Middle frontal gyrus (tissue), 1 donor: ENCODE measurements around the gene CD300A.
"Not testable (repeated sequence)": the region's sequence is repeated elsewhere in the genome, so short reads cannot be mapped to it uniquely, and the experiment has no call there.

Source experiments
- DNase-seq: peaks from one replicate; pipeline ENCODE4 v3.0.0-alpha.2; 2015; ENCODE audit warnings: low spot score; ENCODE audit errors: extremely low spot score

CD300A gene

GRCh38 chr17:74518413-74518981 lies 52.1 kb downstream of the CD300A start:
- DNase-seq = not testable (repeated sequence)

GRCh38 chr17:74520016-74520434 lies 53.6 kb downstream of the CD300A start:
- DNase-seq = no peak

GRCh38 chr17:74520790-74521480 lies 54.5 kb downstream of the CD300A start:
- DNase-seq = no peak

- DNase-seq = no peak
Observed at GRCh38 chr17:74521701-74522201, 55.3 kb downstream of the CD300A start.

- no peak for DNase-seq
Observed at GRCh38 chr17:74522381-74523105, 56.1 kb downstream of the CD300A start.

GRCh38 chr17:74523308-74523707 lies 56.9 kb downstream of the CD300A start:
- no peak for DNase-seq

- DNase-seq = no peak
Observed at GRCh38 chr17:74524653-74525464, 58.4 kb downstream of the CD300A start.

- no peak for DNase-seq
Observed at GRCh38 chr17:74525465-74525725, 59.0 kb downstream of the CD300A start.

GRCh38 chr17:74525781-74526288 lies 59.4 kb downstream of the CD300A start:
- DNase-seq = no peak

GRCh38 chr17:74526681-74527080 lies 60.2 kb downstream of the CD300A start:
- no peak for DNase-seq

- DNase-seq = no peak
Observed at GRCh38 chr17:74527081-74527480, 60.6 kb downstream of the CD300A start.

- no peak for DNase-seq
Observed at GRCh38 chr17:74527756-74528155, 61.3 kb downstream of the CD300A start.

GRCh38 chr17:74528491-74529199 lies 62.2 kb downstream of the CD300A start:
- peak; percentile 13 for DNase-seq

- DNase-seq = no peak
Observed at GRCh38 chr17:74529243-74529642, 62.8 kb downstream of the CD300A start.

GRCh38 chr17:74530831-74531150 lies 64.4 kb downstream of the CD300A start:
- no peak for DNase-seq

- no peak for DNase-seq
Observed at GRCh38 chr17:74531231-74531761, 64.9 kb downstream of the CD300A start, which contains the start of gene CD300LB. Gene CD300LB, minus strand, starts transcription at chr17:74531475. Its CDS starts 125 bp downstream, at chr17:74531350.

GRCh38 chr17:74532115-74532514 lies 65.7 kb downstream of the CD300A start:
- no peak for DNase-seq
